Vagina (tissue), 2 donors: Measurements from ENCODE around the gene NEB. TPM values are rescaled to one million over a fixed set of nuclear protein-coding genes. Genes with fewer than 3 reads are reported as not detected.

Experiments
- DNase-seq, 2 donors: peaks; one replicate each; pipeline ENCODE4 v3.0.0-alpha.2; 2017; ENCODE audit errors: extremely low spot score in 2 of 2
- H3K27ac ChIP-seq: fragments of 200-600 bp; sonication (generic); one replicate; pipeline ENCODE4 v1.5.1; 2019
- H3K27me3 ChIP-seq: fragments of 200-600 bp; sonication (generic); one replicate; pipeline ENCODE4 v1.5.1; 2019
- H3K36me3 ChIP-seq, 2 donors: fragments of 200-600 bp; sonication (generic); one replicate each; pipeline ENCODE4 v1.5.1; 2017 to 2019
- H3K4me1 ChIP-seq: fragments of 200-600 bp; sonication (generic); one replicate; pipeline ENCODE4 v1.5.1; 2019
- H3K4me3 ChIP-seq, 2 donors: fragments of 200-600 bp; sonication (generic); 1 replicate in 1 of 2; 2 replicates in 1 of 2; pipeline ENCODE4 v1.5.1; 2016 to 2019
- H3K9me3 ChIP-seq: fragments of 200-600 bp; sonication (generic); one replicate; pipeline ENCODE4 v1.5.1; 2019
- POLR2A ChIP-seq, 2 donors: fragments of 450-650 bp; IDR thresholded peaks; one replicate each; pipeline ENCODE4 v1.6.1; 2017; ENCODE audit warnings: antibody characterized with exemption in 2 of 2, mild to moderate bottlenecking in 2 of 2, moderate library complexity in 2 of 2
- POLR2AphosphoS5 ChIP-seq, 2 donors: sonication (generic); formaldehyde crosslinking; IDR thresholded peaks; one replicate each; pipeline ENCODE4 v1.9.0; 2017; ENCODE audit warnings: antibody characterized with exemption in 2 of 2, mild to moderate bottlenecking in 2 of 2, low read depth in 1 of 2; ENCODE audit not compliant: insufficient read depth in 1 of 2
- intact Hi-C: fragments of 100-400 bp; cut with DNase I; formaldehyde crosslinking; loops from one replicate; pipeline ENCODE4 v1.15.1; 2023
- total RNA-seq: library from RNA; depleted of rRNA; stranded (reverse); fragments of >200 nt; gene quantifications from one replicate; pipeline ENCODE4 v1.2.3, GENCODE V29; 2016
- TF ChIP-seq, protein P1 (sequence below), 3 experiments: fragments of 450-650 bp in 2 of 3; fragments of 200-600 bp in 1 of 3; sonication (generic) in 1 of 3; IDR thresholded peaks; one replicate each; pipeline ENCODE4 v1.5.1; 2017 to 2019; ENCODE audit warnings: antibody characterized with exemption in 3 of 3, mild to moderate bottlenecking in 2 of 3, moderate library complexity in 2 of 3

The NEB gene
- total RNA-seq = 0.98 TPM

DNA sequence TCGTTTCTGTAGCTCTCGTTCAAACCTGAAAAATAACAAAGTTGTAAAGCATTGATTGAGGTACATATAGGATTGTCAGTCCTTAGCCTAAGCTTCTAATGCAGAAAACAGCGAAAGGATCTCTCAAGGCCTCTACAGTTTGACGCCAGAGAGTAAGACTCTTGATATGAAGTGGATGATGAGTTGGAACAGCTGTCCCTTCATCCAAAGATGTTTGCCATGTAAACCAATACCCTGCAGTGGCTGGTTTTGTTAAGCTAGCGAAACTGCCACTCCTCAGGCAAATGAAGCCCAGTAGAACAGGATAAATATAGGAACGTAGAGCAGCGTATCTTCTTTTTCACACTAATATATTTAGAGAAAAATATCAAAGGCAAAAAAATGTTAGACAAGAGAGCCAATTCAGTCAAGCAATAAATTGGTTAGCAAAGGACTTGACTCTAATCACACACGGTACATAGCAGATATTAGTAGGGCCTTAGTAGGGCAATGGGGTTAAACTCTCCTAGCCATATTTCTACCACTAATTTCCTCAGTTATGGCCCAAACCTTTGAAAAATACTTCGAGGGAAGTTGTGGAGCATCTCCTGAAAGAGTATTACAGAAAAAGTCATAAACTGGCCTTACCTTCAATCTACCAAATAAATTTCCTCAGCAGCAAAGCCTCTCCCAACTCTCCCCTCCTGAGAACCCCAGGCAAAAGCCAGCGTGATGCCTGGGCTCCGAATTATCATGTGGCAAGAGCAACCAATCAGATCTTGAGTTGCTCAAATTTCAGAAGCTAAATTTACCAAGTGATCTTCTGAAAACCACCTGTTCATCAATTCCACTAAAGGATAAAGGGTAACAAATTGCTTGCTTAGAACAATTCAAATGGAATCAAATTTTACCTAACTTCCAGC, at the start of gene NEB:
NEB (minus strand) TSS at position 706 of the 902 bp plus-strand sequence. CDS start 1,320 bp downstream, outside the sequence.
- Histone ChIP-seq H3K4me1 (no peaks in the 10 kb centered on the region), H3K27ac (no peak within 1 kb of the TSS), H3K36me3 (no peaks in the 10 kb centered on the region), H3K9me3 (no peaks in the 10 kb centered on the region), H3K4me3 (no peak within 1 kb of the TSS), H3K27me3 (no peaks in the 10 kb centered on the region)
- no peak for DNase-seq
- intact Hi-C loops = no loop called here
- TF ChIP-seq POLR2A (IDR thresholded peaks at IDR 0.05) (no peak), POLR2AphosphoS5 (IDR thresholded peaks at IDR 0.05; ENCODE audit: insufficient read depth in 1 of 2, low read depth in 1 of 2) (no peak)
- TF ChIP-seq, protein P1, sequence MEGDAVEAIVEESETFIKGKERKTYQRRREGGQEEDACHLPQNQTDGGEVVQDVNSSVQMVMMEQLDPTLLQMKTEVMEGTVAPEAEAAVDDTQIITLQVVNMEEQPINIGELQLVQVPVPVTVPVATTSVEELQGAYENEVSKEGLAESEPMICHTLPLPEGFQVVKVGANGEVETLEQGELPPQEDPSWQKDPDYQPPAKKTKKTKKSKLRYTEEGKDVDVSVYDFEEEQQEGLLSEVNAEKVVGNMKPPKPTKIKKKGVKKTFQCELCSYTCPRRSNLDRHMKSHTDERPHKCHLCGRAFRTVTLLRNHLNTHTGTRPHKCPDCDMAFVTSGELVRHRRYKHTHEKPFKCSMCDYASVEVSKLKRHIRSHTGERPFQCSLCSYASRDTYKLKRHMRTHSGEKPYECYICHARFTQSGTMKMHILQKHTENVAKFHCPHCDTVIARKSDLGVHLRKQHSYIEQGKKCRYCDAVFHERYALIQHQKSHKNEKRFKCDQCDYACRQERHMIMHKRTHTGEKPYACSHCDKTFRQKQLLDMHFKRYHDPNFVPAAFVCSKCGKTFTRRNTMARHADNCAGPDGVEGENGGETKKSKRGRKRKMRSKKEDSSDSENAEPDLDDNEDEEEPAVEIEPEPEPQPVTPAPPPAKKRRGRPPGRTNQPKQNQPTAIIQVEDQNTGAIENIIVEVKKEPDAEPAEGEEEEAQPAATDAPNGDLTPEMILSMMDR (IDR thresholded peaks at IDR 0.05) = no peak

DNA sequence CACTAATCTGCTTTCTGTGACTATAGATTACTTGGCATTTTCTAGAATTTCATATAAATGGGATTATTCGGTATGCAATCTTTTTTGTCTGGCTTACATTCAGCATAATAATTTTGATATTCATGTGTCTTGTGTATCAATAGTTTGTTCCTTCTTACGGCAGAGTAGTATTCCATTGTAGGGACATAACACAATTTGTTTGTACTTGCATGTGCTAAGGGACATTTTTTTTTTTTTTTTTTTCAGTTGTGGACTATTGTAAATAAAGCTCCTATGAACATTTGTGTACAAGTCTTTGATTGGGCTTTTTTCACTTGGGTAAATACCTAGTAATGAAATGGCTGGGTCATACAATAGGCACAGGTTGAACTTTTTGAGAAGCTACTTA, 48.9 kb upstream of the NEB start:
- no peaks in the 10 kb centered on the region for H3K27me3 ChIP-seq
- TF ChIP-seq, protein P1 (IDR thresholded peaks at IDR 0.05) = no peak
- TF ChIP-seq POLR2AphosphoS5 (IDR thresholded peaks at IDR 0.05; ENCODE audit: insufficient read depth in 1 of 2, low read depth in 1 of 2) = no peak
- no peak for TF ChIP-seq POLR2A (IDR thresholded peaks at IDR 0.05)
- intact Hi-C loops = no loop called here
- H3K4me3 ChIP-seq = no peak overlapping the region
- H3K9me3 ChIP-seq = no peaks in the 10 kb centered on the region
- no peak overlapping the region for H3K27ac ChIP-seq
- no peaks in the 10 kb centered on the region for H3K4me1 ChIP-seq
- peaks cover 0 to 6% of the 10 kb centered on the region in 2 donors for H3K36me3 ChIP-seq
- no peak for DNase-seq

- peaks cover 0 to 6% of the 10 kb centered on the region in 2 donors for H3K36me3 ChIP-seq
Observed at GRCh38 chr2:151782378-151783132, 48.3 kb upstream of the NEB start.

DNA sequence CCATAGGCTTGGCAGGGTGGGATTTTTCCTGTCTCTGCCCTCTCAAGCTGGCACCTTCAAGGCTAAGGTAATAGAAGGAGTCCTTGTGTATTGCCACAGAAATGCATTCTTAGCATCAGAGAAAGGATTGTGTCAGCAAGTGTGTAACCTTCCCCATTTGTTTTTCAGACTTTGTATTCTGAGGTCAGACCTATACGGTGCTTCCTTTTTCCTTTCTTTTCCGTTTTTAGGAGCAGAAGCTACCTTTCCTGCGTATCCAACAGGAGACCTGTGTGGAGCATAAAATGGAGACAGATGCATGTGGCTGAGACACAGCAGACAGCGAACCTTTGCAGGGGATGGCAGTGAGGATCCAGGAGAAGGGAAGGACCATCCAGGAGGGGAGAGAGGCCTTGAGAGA, 47.4 kb upstream of the NEB start:
- peaks cover 0 to 6% of the 10 kb centered on the region in 2 donors for H3K36me3 ChIP-seq
- no peaks in the 10 kb centered on the region for H3K27me3 ChIP-seq
- H3K4me1 ChIP-seq = no peaks in the 10 kb centered on the region
- TF ChIP-seq POLR2A (IDR thresholded peaks at IDR 0.05) = no peak
- TF ChIP-seq, protein P1 (IDR thresholded peaks at IDR 0.05) = no peak
- TF ChIP-seq POLR2AphosphoS5 (IDR thresholded peaks at IDR 0.05; ENCODE audit: insufficient read depth in 1 of 2, low read depth in 1 of 2) = no peak
- H3K27ac ChIP-seq = no peak overlapping the region
- no peaks in the 10 kb centered on the region for H3K9me3 ChIP-seq
- DNase-seq = no peak
- no peak overlapping the region for H3K4me3 ChIP-seq
- intact Hi-C loops = no loop called here

More at GRCh38 chr2:151782378-151783132, 48.3 kb upstream of the NEB start:
- no peaks in the 10 kb centered on the region for H3K27me3 ChIP-seq
- H3K9me3 ChIP-seq = no peaks in the 10 kb centered on the region
- intact Hi-C loops = no loop called here
- no peak overlapping the region for H3K4me3 ChIP-seq
- H3K4me1 ChIP-seq = no peaks in the 10 kb centered on the region
- DNase-seq = no peak
- TF ChIP-seq POLR2AphosphoS5 (IDR thresholded peaks at IDR 0.05; ENCODE audit: insufficient read depth in 1 of 2, low read depth in 1 of 2) (no peak), POLR2A (IDR thresholded peaks at IDR 0.05) (no peak)
- TF ChIP-seq, protein P1 (IDR thresholded peaks at IDR 0.05) = no peak
- H3K27ac ChIP-seq = no peak overlapping the region
